HG02623 (cell line): ENCODE data around the gene ACTR2.
"Not testable (repeated sequence)": the region's sequence is repeated elsewhere in the genome, so short reads cannot be mapped to it uniquely, and the experiment has no call there.

Experiments
- ATAC-seq: cut with Tn5 transposase; IDR thresholded peaks from one replicate; pipeline ENCODE4 v1.9.1; 2021; ENCODE audit warnings: moderate library complexity; ENCODE audit not compliant: unreplicated experiment

The ACTR2 gene

DNA sequence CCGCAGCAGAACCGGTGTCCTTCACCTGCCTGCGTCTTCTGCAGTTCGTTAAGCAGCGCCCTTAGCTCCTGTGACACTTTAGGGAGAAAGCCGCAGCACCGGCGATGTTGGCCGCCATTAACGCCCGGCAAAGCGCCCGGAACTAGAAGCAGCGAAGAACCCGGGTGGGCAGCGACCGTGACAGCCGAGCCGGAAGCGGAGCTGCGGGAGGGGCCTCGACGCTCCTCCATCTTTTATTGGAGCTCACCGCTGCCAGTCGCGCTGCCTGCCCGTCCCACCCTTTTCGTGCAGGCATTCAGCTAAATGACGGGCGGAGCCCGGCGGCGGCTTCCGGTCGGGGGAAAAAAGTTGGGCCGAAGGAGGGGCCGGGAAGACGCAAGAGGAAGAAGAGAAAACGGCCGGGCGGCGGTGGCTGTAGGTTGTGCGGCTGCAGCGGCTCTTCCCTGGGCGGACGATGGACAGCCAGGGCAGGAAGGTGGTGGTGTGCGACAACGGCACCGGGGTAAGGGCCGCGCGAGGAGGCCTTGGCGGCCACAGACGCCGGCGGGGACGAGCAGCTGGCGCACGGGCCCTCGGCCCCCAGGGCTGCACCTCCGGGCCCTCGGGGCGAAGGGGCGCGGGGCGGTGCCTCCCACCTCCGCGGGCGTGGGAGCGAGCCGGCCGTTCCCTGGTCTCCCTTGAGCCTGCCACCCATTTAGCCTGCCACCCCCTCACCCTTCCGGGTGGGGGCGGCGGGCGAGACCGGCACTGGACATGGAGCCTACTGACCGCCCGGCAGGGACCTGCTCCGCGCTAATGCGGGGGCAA, at the start of gene ACTR2:
ACTR2 (plus strand) TSS at position 376 of the 807 bp plus-strand sequence; CDS start at position 455, 79 bp downstream.
- ATAC-seq: peak; percentile 84

DNA sequence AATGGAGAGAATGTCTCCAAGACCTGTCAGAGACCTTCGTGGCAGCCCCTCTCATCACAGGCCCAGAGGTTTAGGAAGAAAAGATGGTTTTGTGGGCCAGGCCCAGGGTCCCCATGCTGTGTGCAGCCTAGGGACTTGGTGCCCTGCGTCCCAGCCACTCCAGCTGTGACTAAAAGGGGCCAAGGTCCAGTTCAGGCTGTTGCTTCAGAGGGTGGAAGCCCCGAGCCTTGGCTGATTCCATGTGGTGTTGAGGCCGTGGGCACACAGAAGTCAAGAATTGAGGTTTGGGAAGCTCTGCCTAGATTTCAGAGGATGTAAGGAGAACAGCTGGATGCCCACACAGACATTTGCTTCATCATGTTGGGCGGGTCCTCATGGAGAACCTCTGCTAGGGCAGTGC, 45.1 kb upstream of the ACTR2 start:
- ATAC-seq: no peak

DNA sequence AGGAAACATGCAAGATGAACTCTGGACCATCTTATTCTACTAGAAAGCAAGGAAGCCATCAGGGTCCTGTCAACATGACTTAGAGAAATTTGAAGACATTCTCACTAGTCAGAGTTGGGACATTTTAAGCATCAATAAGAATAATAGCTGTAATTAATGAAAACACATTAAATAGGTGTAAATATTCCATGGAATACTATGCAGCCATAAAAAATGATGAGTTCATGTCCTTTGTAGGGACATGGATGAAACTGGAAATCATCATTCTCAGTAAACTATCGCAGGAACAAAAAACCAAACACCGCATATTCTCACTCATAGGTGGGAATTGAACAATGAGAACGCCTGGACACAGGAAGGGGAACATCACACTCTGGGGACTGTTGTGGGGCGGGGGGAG, 44.2 kb upstream of the ACTR2 start:
- not testable (repeated sequence) for ATAC-seq

DNA sequence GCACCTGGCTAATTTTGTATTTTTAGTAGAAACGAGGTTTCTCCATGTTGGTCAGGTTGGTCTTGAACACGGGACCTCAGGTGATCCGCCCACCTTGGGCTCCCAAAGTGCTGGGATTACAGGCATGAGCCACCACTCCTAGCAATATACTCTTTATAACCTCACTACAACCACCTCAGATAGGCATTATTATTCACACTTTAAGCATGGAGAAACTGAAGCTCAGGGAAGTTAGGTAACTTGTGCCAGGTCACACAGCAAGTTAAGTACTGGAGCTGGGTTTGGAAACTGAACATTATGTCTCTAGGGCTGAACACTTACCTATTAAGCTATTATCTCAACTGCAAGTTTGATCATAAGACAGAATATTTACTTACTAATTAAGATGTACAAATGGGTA, 42.6 kb upstream of the ACTR2 start:
- ATAC-seq: no peak

DNA sequence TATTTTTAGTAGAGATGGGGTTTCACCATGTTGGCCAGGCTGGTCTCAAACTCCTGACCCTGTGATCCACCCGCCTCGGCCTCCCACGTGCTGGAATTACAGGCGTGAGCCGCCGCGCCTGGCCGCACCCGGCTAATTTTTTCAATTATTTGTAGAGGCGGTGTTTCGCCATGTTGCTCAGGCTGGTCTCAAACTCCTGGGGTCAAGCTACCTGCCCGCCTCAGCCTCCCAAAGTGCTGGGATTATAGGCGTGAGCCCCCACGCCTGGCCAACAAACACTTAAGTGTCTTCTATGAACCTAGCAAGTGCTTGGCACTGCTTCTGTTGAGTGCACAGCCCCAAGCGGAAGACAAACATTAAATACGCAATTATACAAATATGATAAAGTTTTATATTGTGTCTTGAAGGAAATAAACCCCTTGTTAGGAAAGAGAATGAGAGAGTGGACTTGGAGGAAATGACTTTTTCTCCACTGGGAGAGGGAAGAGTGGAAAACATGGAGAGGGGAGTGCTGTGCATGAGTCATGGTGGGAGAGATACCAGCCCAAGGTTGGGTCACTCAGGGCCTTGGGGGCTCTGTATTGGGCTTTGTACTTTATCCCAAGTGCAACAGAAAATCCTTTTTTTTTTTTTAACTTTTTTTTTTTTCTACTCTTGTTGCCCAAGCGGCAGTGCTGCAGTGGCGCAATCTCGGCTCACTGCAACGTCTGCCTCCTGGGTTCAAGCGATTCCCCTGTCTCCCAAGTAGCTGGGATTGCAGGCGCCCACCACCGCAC, 41.4 kb upstream of the ACTR2 start:
- no peak for ATAC-seq

DNA sequence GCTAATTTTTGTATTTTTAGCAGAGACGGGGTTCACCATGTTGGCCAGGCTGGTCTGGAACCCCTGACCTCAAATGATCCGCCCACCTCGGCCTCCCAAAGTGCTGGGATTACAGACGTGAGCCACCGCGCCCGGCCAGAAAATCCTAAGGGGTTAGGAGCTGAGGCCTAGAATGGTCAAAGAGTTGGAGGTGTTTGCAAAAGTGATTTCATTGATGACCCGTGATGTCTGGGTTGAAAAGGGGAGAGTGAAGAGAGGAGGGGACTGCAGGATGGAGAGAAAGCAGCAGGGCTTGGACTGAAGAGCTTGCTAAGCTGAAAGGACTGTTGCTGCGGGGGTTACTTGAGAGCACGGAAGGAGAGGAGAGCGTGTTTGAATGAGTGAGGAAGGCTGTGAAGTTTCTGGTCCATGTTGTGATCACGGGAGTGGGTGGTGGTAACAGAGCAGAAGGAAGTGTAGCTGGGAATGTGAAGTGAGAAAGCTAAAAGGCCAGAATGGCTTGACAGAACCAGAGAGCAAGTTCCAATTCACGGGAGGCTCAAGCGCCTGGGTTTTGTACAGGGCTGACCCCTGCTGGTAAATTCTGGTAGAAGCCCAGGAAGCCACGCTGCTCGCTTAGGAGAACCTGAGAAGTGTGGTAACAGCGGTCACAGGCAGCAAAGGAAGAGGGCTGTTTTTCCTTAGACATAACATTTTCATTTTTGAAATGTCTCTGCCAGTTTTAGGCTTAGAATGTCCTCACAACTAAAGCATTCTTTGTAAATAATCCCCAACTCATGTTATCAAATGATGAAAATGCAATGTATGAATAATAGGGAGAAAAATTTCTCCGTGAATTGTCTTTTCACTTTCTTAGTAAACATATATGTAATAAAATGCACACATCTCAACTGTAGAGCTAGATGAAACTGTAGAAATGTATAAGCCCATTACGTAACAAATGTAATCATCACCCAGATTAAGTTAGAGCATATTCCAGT, 40.5 kb upstream of the ACTR2 start:
- ATAC-seq: peak; percentile 82

DNA sequence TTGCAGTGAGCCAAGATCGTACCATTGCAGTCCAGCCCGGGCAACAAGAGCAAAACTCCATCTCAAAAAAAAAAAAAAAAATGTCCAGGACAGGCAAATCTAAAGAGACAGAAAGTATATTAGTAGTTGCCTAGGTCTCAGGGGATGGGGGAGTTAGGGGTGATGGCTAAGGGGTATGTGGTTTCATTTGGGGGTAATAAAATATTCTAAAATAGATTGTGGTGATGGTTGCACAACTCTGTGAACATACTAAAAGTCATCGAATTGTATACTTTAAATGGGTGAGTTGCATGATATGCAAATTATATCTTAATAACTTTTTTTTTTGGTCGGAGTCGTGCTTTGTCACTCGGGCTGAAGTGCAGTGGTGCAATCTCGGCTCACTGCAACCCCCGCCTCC, 34.2 kb upstream of the ACTR2 start:
- ATAC-seq: no peak

DNA sequence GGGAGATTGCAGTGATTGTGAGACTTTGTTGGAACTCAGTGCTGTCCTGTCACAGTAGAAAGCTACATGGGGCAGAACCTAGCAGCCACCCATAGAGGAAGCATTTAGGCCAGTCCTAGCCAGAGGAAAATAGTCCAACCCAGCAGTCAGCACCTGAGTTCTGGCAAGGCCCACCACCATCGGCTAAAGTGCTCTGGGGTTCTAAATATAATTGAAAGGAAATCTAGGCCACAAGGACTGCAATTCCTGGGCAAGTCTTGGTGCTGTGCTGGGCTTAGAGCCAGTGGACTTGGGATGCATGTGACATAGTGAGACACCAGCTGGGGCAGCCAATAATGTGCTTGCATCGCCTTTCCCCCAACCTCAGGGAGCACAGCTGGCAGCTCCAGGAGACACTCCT, 28.9 kb upstream of the ACTR2 start:
- ATAC-seq: no peak

DNA sequence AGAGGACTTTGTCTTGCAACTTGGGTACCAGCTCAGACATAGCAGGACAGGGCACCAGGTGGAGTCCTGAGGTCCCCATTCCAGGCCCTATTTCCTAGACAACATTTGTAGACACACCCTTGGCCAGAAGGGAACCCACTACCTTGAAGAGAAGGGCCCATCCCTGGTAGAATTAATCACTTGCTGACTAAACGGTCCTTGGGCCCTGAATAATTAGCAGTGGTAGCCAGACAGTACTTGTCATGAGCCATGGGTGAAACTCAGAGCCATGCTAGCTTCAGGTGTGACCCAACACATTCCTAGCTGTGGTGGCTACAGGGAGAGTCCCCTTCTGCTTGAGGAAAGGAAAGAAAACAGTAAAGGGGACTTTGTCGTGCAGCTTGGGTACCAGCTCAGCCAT, 28.5 kb upstream of the ACTR2 start:
- ATAC-seq: no peak

DNA sequence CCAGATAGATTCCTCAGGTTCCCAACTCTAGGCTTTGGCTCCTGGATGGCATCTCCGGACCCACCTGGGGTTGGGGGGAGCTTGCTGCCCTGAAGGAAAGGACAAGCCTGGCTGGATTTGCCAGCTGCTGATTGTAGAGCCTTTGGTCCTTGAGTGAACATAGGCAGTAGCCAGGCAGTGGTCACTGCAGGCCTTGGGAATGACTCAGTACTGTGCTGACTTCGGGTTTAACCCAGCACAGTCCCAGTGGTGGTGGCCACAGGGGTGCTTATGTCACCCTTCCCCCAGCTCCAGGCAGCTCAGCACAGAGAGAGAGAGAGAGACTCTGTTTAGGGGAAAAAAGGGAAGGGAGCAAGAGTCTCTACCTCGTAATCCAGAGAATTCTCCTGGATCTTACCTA, 27.7 kb upstream of the ACTR2 start:
- ATAC-seq: no peak

DNA sequence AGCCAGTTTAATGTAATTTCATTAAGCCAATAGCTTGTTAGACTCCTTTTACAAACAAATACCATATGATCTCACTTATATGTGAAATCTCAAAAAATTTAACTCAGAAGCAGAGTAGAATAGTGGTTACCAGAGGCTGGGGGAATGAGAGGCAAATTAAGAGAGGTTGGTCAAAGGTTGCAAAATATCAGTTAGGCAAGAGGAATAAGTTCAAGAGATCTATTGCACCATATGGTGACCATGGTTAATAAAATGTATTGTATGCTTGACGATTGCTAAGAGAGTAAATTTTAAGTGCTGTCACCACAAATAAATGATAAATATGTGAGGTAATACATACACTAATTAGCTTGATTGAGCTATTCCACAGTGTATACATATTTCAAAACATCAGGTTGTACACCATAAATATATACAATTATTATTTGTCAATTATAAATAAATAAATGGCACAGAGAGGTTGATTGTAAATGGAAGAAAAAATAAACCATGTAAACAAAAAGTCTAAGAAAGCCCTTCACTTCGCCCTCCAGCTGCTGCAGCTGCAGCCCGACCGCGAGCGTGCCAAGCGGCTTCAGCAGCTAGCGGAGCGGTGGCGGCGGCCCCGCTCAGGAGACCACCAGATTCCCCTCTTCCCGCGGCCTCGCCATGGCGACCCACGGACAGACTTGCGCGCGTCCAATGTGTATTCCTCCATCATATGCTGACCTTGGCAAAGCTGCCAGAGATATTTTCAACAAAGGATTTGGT, 23.0 kb upstream of the ACTR2 start:
- no peak for ATAC-seq

DNA sequence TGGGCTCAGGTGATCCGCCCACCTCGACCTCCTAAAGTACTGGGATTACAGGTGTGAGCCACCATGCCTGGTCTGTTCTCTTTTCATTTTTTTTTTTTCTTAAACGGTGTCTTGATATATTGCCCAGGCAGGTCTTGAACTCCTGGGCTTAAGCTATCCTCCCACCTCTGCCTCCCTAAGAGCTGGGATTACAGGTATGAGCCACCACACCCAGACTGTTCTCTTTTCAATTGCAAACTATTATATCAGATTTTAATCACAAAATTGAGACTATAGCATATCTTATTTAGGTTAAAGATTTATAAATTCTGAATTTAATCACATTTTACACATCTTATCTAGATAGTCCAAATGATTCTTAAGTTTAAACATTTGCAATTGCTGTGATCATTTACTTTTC, 15.5 kb upstream of the ACTR2 start:
- ATAC-seq: no peak

DNA sequence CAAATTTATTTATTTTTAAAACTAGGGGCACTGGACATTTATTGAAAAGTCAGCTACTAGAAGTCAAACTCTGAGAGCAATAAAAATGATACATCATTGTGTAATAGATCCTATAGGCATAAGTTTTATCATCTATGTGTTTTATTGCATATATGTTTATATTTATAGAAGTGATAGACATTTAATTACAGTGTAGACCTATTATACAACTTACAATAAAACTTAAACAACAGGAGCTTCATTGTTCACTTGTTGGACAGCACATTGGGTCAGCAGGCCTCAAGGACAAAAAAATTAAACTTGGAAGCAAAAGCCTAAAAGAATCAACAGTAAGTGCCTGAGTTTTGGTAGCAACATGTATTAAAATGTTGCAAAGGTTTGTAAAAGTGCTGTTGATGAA, 15.0 kb upstream of the ACTR2 start:
- no peak for ATAC-seq

DNA sequence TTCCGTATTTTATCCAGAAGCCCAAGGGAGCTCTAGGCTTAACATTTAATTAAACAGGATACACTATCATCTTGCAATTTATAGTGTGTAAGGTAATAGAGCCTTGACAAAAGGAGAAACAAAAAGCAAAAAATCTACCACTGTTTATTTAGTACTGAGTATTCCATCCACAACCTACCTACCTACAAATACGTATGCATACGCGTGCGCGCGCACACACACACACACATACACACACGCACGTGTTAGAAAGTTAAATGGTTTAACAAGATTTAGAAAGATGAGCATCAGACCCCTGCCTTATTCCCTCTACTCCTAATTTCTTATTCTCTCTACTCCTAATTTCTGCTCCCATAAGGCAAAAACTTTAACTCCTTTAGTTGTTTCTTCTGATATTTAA, 14.6 kb upstream of the ACTR2 start:
- no peak for ATAC-seq

DNA sequence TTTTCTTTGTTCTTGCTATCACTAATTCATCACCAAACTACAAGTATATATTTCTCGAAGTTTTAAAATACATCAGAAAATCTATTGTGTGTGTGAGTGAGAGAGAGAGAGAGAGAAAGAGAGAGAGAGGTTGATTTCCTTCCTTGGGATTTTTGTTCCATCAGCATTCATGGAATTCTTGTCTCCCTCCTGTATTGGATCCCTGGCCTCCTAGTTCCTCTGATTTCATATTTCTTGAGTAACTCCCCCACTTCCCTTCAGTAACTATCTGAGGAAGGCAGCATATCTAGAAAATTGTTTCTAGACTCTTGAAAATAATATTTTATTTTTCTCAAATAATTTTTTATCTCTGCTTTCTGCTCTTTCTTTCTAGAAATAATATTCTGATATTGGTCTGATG, 13.3 kb upstream of the ACTR2 start:
- ATAC-seq: no peak

DNA sequence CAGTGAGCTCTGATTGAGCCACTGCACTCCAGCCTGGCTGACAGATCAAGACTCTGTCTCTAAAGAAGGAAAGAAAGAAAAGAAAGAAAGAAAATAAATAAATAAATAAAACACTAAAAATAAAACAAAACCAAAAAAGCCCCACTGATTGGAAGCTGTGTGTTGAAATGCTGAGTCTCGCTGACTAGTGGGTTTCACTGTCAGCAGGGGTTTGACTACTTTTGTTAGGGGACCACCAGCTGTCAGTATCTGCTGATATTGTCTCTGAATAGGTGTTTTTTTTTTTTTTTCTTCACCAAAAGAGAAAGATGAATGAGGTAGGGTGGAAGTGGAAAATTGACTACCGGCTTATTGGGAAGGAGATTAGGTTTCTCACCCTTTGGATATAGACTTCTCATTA, 12.8 kb upstream of the ACTR2 start:
- ATAC-seq: no peak

DNA sequence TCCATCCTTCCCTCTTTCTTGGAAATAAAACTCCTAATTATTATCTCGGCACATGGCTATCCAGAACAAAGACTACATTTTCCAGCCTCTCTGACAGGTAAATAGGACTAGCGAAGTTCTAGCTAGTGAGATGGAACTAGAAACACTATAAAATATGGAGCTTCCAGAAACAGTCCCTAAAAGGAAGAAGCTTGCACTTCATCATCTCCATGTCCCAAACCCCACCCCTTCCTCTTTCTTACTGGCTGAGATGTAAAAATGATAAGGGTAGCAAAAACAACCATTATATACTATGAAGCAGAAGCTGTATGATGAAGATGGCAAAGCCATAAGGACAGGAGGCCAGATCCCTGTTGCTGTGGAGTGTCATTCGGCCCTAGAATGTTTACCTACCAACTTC, 11.7 kb upstream of the ACTR2 start:
- ATAC-seq: no peak

DNA sequence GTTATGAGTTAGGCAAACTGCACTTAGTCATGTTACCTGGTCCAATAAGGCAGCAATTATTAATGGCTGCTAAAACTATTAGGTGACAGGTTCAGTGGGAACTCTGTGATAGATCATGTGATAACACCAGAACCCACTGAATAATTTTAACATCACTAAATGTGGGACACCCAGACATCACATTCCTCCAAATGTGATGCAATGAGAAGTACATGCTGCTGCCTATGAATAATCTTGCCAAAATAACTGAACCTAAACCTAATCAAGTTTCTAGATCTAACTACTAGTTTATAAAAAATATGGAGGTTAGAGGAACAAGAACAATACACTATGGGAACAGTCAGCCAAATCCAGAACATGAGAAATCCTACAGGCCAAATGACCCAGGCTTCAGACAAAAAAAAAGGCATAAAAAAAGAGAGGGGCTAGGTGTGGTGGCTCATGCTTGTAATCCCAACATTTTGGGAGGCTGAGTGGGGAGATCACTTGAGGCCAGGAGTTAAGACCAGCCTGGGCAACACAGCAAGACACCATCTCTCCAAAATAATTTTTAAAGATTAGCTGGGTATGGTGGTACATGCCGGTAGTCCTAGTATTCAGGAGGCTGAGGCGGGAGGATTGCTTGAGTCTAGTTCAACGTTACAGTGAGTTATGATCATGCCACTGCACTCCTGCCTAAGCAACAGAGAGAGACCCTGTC, 7.0 kb upstream of the ACTR2 start:
- ATAC-seq: no peak

DNA sequence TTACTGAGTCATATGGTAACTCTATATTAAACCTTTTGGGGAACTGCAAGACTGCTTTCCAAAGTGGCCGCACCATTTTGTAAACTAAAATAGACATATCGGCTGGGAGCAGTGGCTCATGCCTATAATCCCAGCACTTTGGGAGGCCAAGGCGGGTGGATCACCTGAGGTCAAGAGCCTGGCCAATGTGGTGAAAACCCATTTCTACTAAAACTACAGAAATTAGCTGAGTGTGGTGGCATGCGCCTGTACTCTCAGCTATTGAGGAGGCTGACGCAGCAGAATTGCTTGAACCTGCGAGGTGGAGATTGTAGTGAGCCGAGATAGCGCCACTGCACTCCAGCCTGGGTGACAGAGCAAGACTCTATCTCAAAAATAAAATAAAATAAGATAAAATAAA, 6.4 kb upstream of the ACTR2 start:
- not testable (repeated sequence) for ATAC-seq

DNA sequence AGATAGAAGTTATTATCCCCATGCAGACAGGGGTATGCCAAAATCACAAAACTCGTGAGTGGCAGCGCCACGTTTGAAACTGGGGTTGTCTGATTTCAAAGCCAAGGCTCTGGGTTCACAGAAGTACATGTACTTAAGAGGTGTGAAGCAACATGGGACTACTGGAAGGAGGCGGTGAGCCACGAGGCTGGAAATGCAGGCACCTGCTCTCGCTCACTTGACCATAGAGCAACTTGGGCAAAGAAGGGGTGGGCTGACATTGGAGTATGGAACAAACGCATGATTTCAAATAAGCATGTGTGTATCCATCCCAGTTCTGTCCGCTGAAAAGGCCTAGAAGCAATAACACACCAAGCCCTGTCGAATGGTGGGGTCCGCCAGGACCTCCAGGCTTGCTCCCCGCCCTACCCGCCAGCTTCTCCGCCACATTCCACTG, 593 bp upstream of the ACTR2 start:
- peak; percentile 3 for ATAC-seq
